ENCODE results near the gene TUBA3C. TPM values are rescaled to one million over a fixed set of nuclear protein-coding genes. Genes with fewer than 3 reads are reported as not detected.

TUBA3C gene
- total RNA-seq, 1 experiment from 2014 or later = not detected

DNA sequence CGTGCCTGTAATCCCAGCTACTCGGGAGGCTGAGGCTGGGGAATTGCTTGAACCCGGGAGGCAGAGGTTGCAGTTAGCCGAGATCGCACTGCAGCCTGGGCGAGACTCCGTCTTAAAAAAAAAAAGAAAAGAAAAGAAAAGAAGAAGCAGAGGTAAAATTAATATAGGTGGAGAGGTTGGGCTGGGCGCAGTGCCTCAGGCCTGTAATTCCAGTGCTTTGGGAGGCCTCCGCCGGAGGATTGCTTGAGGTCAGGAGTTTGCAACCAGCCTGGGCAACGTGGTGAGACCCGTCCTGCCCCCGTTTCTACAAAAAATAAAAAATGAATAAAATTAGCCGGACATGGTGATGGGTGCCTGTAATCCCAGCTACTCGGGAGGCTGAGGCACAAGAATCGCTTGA, 912 bp upstream of the TUBA3C start:
- Histone ChIP-seq H3K79me2 (ENCODE audit: insufficient read depth, low read length) (no peaks in the 10 kb centered on the region), H2BK20ac (ENCODE audit: low read depth, low read length, poor library complexity, severe bottlenecking) (no peak overlapping the region), H4K20me1 (ENCODE audit: control insufficient read depth, insufficient read depth, insufficient read length) (no peaks in the 10 kb centered on the region), H2BK15ac (ENCODE audit: low read depth, low read length) (no peak overlapping the region), H3K27me3 (ENCODE audit: insufficient read depth, low read length) (no peaks in the 10 kb centered on the region), H3K23ac (ENCODE audit: insufficient read length, low read depth, low read length) (no peak overlapping the region), H3K18ac (ENCODE audit: insufficient read length, low read depth, low read length) (no peak overlapping the region), H3K56ac (ENCODE audit: insufficient read length, low read depth, low read length) (no peak overlapping the region), H4K91ac (ENCODE audit: insufficient read length, low read depth, low read length) (no peak overlapping the region), H2BK12ac (ENCODE audit: insufficient read length, low read depth, low read length) (no peak overlapping the region), H3K4me2 (ENCODE audit: insufficient read depth, insufficient read length, low read length) (no peak overlapping the region), H3K27ac (ENCODE audit: insufficient read length, low read depth, low read length) (no peak overlapping the region), H3K9me3 (ENCODE audit: control insufficient read depth, low read depth, low read length) (peaks cover 95% of the 10 kb centered on the region), H3K79me1 (ENCODE audit: insufficient read depth, low read depth, low read length, poor library complexity, severe bottlenecking) (no peaks in the 10 kb centered on the region), H2AK5ac (ENCODE audit: insufficient read length, low read length) (no peak overlapping the region), H2BK5ac (ENCODE audit: insufficient read length, low read length) (no peak overlapping the region), H4K5ac (ENCODE audit: insufficient read length, low read depth, low read length) (no peak overlapping the region), H4K8ac (replicated peaks; ENCODE audit: insufficient read length, low read depth, low read length) (no peak overlapping the region), H3K14ac (ENCODE audit: insufficient read depth, low read length) (no peak overlapping the region), H3K4me1 (ENCODE audit: insufficient read depth, low read length) (no peaks in the 10 kb centered on the region), H2AFZ (ENCODE audit: low read length) (no peak overlapping the region), H3K4ac (ENCODE audit: low read depth, low read length) (no peak overlapping the region), H2BK120ac (ENCODE audit: low read depth, low read length, poor library complexity, severe bottlenecking) (no peak overlapping the region), H3T11ph (ENCODE audit: low read length) (no peak overlapping the region), H3K9ac (ENCODE audit: extremely low read depth, insufficient read length, low read length) (no peak overlapping the region), H3K23me2 (ENCODE audit: insufficient read length, low read depth, low read length, poor library complexity, severe bottlenecking) (no peaks in the 10 kb centered on the region)
- no CpG with 5 or more reads among the region's 16 CpGs for WGBS (ENCODE audit: extremely low coverage, insufficient read length, low lambda C conversion rate)
- H3K4me3 Mint-ChIP-seq = no peak overlapping the region
- peaks cover 14 to 50% (median 20%) of the 10 kb centered on the region in 3 experiments for H3K36me3 Mint-ChIP-seq (ENCODE audit: insufficient read depth in 1 of 3, low read depth in 3 of 3)
- H3K9me3 Mint-ChIP-seq = peaks cover 97% of the 10 kb centered on the region in 2 experiments
- TF ChIP-seq, protein P1, sequence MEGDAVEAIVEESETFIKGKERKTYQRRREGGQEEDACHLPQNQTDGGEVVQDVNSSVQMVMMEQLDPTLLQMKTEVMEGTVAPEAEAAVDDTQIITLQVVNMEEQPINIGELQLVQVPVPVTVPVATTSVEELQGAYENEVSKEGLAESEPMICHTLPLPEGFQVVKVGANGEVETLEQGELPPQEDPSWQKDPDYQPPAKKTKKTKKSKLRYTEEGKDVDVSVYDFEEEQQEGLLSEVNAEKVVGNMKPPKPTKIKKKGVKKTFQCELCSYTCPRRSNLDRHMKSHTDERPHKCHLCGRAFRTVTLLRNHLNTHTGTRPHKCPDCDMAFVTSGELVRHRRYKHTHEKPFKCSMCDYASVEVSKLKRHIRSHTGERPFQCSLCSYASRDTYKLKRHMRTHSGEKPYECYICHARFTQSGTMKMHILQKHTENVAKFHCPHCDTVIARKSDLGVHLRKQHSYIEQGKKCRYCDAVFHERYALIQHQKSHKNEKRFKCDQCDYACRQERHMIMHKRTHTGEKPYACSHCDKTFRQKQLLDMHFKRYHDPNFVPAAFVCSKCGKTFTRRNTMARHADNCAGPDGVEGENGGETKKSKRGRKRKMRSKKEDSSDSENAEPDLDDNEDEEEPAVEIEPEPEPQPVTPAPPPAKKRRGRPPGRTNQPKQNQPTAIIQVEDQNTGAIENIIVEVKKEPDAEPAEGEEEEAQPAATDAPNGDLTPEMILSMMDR (conservative IDR thresholded peaks at IDR 0.05) = no peak
- peaks cover 2% of the 10 kb centered on the region; the same call in 1 of the 2 replicates for H3K27me3 Mint-ChIP-seq (ENCODE audit: low read depth)
- DNase-seq = no peak
- H3K27ac Mint-ChIP-seq = no peak overlapping the region
- no peaks in the 10 kb centered on the region for H3K4me1 Mint-ChIP-seq
